NCI-H1417 (cell line): ENCODE results near the gene PCDHA2.
"Not testable (repeated sequence)": the region's sequence is repeated elsewhere in the genome, so short reads cannot be mapped to it uniquely, and the experiment has no call there.

ENCODE experiments used
- DNase-seq, 3 experiments: peaks; one replicate each; lab custom pipeline; 2025; lab: John Stamatoyannopoulos, UW

Gene PCDHA2

GRCh38 chr5:140794595-140795258, at the start of gene PCDHA2:
Gene PCDHA2 (plus strand): TSS chr5:140794852.
- DNase-seq: peak in 1 of 3 experiments; percentile 76

GRCh38 chr5:140753561-140753960, 41.1 kb upstream of the PCDHA2 start:
- DNase-seq: no peak

GRCh38 chr5:140764177-140764973, 30.3 kb upstream of the PCDHA2 start:
- no peak for DNase-seq

DNA sequence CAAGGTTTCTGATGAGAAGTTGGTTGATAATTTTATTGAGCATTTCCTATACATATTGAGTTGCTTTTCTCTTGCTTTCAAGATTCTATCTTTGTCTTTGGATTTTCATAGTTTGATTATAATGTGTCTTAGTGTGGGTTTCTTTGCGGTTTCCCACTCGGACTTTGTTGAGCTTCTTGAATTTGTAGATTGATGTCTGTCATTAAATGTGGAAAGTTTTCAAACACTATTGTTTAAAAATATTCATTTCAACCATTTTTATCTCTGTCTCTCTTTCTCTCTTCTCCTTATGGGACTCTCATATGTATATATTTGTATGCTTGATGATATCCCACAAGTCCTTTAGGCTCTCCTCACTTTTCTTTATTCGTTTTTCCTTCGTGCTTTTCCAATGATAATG, 27.2 kb upstream of the PCDHA2 start:
- DNase-seq: no peak

GRCh38 chr5:140780512-140780911, 14.1 kb upstream of the PCDHA2 start:
- DNase-seq: no peak

DNA sequence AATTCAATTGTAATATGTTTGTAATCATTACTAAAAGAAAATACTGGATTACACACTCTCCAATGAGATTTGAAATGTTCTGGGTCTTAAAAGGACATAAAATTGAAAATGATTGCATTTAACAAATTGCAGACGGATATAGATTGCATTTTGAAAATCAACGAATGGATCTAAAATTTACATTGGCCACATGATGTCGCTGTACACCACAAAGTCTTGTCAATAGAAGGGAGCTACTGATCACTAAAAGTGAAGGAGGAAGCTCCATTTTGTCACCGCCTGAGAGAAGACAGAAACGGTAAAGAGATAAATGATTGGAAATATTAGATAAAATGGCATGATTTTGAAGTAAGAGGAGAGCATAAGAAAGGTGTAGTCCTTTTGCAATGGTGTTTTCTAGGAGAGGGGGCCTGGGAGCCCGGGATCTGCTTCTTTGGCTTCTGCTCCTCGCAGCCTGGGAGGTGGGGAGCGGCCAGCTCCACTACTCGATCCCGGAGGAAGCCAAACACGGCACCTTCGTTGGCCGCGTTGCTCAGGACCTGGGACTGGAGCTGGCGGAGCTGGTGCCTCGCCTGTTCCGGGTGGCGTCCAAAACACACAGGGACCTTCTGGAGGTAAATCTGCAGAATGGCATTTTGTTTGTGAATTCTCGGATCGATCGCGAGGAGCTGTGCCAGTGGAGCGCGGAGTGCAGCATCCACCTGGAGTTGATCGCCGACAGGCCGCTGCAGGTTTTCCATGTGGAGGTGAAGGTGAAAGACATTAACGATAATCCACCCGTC, 8.6 kb upstream of the PCDHA2 start, which contains the start of gene PCDHA1:
Gene PCDHA1, plus strand, starts transcription at position 236 of the 782 bp plus-strand sequence.
- peak in 2 of 3 experiments; percentile 0 to 14 for DNase-seq

GRCh38 chr5:140787422-140787821, 7.2 kb upstream of the PCDHA2 start:
- not testable (repeated sequence) for DNase-seq

GRCh38 chr5:140787849-140788504, 6.7 kb upstream of the PCDHA2 start:
- not testable (repeated sequence) for DNase-seq

DNA sequence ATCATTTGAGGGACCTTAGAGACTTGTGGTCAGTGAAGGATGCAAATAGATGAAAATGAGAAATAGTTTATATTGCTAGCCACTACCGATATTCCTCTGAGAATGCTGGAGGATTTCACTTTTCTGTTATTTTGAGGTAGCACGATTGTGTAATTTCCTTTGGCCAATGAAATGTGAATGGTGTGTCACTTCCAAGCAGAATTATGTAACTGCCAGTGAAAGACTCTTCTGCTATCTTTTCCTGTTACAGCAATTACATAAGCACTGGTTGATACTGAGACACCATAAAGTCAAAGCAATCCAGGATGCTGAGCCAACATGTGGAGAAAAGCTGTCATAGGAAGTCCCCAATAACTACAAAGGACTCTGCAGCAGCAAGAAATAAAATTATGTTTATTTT, 3.6 kb upstream of the PCDHA2 start:
- DNase-seq: no peak

DNA sequence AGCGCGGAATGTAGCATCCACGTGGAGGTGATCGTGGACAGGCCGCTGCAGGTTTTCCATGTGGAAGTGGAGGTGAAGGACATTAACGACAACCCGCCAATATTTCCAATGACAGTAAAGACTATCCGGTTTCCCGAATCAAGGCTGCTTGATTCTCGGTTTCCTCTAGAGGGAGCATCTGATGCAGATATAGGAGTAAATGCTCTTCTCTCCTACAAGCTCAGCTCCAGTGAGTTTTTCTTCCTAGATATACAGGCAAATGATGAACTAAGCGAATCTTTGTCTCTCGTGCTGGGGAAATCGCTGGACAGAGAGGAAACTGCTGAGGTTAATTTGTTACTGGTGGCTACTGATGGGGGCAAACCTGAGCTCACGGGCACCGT, 598 bp downstream of the PCDHA2 start:
- peak in 1 of 3 experiments; percentile 64 for DNase-seq

- not testable (repeated sequence) for DNase-seq
Observed at GRCh38 chr5:140796072-140796717, 1.5 kb downstream of the PCDHA2 start.

GRCh38 chr5:140796718-140797095, 2.1 kb downstream of the PCDHA2 start:
- DNase-seq: no peak

GRCh38 chr5:140800816-140801493, 6.3 kb downstream of the PCDHA2 start, which contains the start of gene PCDHA3:
Gene PCDHA3 (plus strand): TSS chr5:140801057.
- no peak for DNase-seq

GRCh38 chr5:140801494-140801841, 6.8 kb downstream of the PCDHA2 start:
- DNase-seq: no peak

DNA sequence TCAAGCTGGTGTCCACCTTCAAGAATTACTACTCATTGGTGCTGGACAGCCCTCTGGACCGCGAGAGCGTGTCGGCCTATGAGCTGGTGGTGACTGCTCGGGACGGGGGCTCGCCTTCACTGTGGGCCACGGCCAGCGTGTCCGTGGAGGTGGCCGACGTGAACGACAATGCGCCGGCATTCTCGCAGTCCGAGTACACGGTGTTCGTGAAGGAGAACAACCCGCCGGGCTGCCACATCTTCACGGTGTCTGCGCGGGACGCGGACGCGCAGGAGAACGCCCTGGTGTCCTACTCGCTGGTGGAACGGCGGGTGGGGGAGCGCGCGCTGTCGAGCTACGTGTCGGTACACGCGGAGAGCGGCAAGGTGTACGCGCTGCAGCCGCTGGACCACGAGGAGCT, 7.7 kb downstream of the PCDHA2 start:
- not testable (repeated sequence) for DNase-seq

DNA sequence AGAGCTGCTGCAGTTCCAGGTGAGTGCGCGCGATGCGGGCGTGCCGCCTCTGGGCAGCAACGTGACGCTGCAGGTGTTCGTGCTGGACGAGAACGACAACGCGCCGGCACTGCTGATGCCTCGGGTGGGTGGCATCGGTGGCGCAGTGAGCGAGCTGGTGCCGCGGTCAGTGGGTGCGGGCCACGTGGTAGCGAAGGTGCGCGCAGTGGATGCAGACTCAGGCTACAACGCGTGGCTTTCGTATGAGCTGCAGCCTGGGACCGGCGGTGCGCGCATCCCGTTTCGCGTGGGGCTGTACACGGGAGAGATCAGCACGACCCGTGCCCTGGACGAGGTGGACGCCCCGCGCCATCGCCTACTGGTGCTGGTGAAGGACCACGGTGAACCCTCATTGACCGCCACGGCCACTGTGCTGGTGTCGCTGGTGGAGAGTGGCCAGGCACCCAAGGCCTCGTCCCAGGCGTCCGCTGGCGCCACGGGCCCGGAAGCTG, 8.2 kb downstream of the PCDHA2 start:
- DNase-seq: no peak

DNA sequence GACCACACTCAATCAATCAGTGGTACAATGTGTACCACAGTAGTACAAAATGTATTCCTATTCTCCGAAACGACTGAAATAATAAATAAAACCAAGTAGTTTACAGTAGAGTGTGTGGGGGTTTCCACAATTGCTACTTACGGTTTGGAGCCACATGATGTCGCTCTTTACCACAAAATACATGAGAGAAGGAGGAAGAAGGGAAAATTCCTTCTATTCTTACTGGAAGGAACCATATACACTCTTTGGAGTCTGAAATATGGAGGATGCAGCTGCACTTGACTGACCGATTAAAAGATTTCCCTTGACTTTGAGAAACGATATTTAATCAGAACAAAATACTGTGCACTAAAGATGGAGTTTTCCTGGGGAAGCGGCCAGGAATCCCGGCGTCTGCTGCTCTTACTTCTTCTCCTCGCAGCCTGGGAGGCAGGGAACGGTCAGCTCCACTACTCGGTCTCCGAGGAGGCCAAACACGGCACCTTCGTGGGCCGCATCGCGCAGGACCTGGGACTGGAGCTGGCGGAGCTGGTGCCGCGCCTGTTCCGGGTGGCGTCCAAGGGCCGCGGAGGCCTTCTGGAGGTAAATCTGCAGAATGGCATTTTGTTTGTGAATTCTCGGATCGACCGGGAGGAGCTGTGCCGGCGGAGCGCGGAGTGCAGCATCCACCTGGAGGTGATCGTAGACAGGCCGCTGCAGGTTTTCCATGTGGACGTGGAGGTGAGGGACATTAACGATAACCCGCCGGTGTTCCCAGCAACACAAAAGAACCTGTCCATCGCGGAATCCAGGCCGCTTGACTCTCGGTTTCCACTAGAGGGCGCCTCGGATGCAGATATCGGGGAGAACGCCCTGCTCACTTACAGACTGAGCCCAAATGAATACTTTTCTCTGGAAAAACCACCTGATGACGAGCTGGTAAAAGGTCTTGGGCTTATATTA, 12.5 kb downstream of the PCDHA2 start, which contains the start of gene PCDHA4:
Gene PCDHA4, plus strand, starts transcription at position 235 of the 942 bp plus-strand sequence.
- no peak for DNase-seq

GRCh38 chr5:140808241-140808888, 13.7 kb downstream of the PCDHA2 start:
- DNase-seq: not testable (repeated sequence)

DNA sequence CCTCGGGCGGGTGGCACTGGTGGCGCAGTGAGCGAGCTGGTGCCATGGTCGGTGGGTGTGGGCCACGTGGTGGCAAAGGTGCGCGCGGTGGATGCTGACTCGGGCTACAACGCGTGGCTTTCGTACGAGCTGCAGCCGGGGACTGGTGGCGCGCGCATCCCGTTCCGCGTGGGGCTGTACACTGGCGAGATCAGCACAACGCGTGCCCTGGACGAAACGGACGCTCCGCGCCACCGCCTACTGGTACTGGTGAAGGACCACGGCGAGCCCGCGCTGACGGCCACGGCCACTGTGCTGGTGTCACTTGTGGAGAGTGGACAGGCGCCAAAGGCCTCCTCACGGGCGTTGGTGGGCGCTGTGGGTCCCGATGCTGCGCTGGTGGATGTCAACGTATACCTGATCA, 14.2 kb downstream of the PCDHA2 start:
- DNase-seq: no peak
